ENCODE measurements around the gene QPRT. TPM values are rescaled to one million over a fixed set of nuclear protein-coding genes. Genes with fewer than 3 reads are reported as not detected.

QPRT gene
- total RNA-seq, 1 experiment from 2014 or later = 0.52 TPM

DNA sequence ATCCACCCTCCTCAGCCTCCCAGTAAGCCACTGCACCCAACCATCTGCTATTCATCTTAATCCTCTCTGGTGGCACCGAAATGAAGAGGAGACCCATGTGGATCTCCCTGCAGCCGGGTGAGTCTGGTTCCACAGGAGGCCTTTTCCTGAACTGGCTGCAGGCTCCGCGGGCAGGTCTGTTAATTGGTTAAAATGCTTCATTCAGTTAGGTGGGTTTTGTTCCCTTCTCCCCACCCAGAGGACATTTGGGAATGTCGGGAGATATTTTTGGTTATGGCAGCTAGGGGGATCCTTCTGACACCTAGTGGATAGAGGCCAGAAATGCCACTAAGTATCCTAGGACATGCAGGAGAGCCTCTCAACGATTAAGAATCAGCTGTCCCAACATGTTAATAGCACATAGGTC is 50.1 kb downstream of the QPRT start:
- Histone ChIP-seq H3K79me2 (ENCODE audit: insufficient read depth, low read length) (no peaks in the 10 kb centered on the region), H3K27ac (ENCODE audit: low read depth, low read length) (no peak overlapping the region), H3K4me2 (ENCODE audit: low read length) (peak overlapping the region; percentile 69), H3K36me3 (ENCODE audit: control insufficient read depth in 1 of 2, insufficient read depth in 2 of 2, low read length in 2 of 2) (no peaks in the 10 kb centered on the region), H3K9ac (ENCODE audit: low read length) (no peak overlapping the region), H3K9me2 (ENCODE audit: insufficient read depth) (no peaks in the 10 kb centered on the region), H4K20me1 (ENCODE audit: insufficient read depth) (no peaks in the 10 kb centered on the region), H2AFZ (ENCODE audit: low read depth, low read length, poor library complexity, severe bottlenecking) (peak overlapping the region; percentile 99), H3K4me1 (ENCODE audit: control insufficient read depth in 1 of 2, insufficient read depth in 2 of 2, low read length in 2 of 2) (peaks cover 4 to 10% of the 10 kb centered on the region in 2 experiments; a peak in 3 of 4 replicates), H3K9me3 (ENCODE audit: control insufficient read depth in 1 of 2, insufficient read depth in 1 of 2, low read depth in 1 of 2, low read length in 2 of 2) (no peaks in the 10 kb centered on the region), H3K27me3 (ENCODE audit: insufficient read depth, low read length) (no peaks in the 10 kb centered on the region), H3K4me3 (replicated peaks in 1 of 2; ENCODE audit: low read depth in 1 of 2, low read length in 2 of 2) (peak overlapping the region; percentile 15 to 38; a peak in 3 of 4 replicates)
- POLR2A ChIA-PET = interaction anchor here (0.7 kb wide), 1 partner anchor 67 kb away, joined by 6 read pairs; no protein-coding TSS in a partner anchor
- DNase-seq (ENCODE audit: low read depth, low spot score) = peak; percentile 57
- BruUV-seq (replicated peaks) = no TSS peak
- CTCF ChIA-PET = interaction anchor here (0.6 to 1.8 kb wide), 14 partner anchors 9 to 303 kb away, joined by 3 to 13 read pairs (median 4); partner anchors contain the start of gene KIF22
- ATAC-seq = peak; percentile 96
- TF ChIP-seq YY1 (IDR thresholded peaks at IDR 0.05; ENCODE audit: extremely low read depth, insufficient replicate concordance, low read depth, low read length) (peak; percentile 54), SIN3A (IDR thresholded peaks at IDR 0.05; ENCODE audit: low read depth) (no peak), RAD21 (IDR thresholded peaks at IDR 0.05; ENCODE audit: low read depth) (peak; percentile 65), ZFX (IDR thresholded peaks at IDR 0.05) (no peak)
- TF ChIP-seq, protein P1, sequence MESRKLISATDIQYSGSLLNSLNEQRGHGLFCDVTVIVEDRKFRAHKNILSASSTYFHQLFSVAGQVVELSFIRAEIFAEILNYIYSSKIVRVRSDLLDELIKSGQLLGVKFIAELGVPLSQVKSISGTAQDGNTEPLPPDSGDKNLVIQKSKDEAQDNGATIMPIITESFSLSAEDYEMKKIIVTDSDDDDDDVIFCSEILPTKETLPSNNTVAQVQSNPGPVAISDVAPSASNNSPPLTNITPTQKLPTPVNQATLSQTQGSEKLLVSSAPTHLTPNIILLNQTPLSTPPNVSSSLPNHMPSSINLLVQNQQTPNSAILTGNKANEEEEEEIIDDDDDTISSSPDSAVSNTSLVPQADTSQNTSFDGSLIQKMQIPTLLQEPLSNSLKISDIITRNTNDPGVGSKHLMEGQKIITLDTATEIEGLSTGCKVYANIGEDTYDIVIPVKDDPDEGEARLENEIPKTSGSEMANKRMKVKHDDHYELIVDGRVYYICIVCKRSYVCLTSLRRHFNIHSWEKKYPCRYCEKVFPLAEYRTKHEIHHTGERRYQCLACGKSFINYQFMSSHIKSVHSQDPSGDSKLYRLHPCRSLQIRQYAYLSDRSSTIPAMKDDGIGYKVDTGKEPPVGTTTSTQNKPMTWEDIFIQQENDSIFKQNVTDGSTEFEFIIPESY (IDR thresholded peaks at IDR 0.05; ENCODE audit: extremely low read depth, insufficient replicate concordance, low read length) = peak; percentile 26
- TF ChIP-seq, protein P2, sequence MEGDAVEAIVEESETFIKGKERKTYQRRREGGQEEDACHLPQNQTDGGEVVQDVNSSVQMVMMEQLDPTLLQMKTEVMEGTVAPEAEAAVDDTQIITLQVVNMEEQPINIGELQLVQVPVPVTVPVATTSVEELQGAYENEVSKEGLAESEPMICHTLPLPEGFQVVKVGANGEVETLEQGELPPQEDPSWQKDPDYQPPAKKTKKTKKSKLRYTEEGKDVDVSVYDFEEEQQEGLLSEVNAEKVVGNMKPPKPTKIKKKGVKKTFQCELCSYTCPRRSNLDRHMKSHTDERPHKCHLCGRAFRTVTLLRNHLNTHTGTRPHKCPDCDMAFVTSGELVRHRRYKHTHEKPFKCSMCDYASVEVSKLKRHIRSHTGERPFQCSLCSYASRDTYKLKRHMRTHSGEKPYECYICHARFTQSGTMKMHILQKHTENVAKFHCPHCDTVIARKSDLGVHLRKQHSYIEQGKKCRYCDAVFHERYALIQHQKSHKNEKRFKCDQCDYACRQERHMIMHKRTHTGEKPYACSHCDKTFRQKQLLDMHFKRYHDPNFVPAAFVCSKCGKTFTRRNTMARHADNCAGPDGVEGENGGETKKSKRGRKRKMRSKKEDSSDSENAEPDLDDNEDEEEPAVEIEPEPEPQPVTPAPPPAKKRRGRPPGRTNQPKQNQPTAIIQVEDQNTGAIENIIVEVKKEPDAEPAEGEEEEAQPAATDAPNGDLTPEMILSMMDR (IDR thresholded peaks at IDR 0.05 in 2 of 3, conservative IDR thresholded peaks at IDR 0.05 in 1 of 3; ENCODE audit: borderline replicate concordance in 1 of 3, insufficient read depth in 1 of 3, low read depth in 2 of 3, low read length in 2 of 3) = peak; percentile 79 to 86 (median 82)
- RAD21 ChIA-PET (ENCODE audit: low non-redundant PET in 1 of 2, low total read pairs in 2 of 2, uncharacterized antibody in 2 of 2, unreplicated experiment in 2 of 2) = interaction anchor here (0.6 to 1.7 kb wide), 4 partner anchors 20 to 79 kb away, joined by 3 to 9 read pairs (median 4); no protein-coding TSS in a partner anchor
- intact Hi-C loops (cut with micrococcal nuclease) = no loop called here

Data from HCT116 (cell line).